Spleen (tissue), 11 donors: ENCODE data around the gene GAS7. TPM values are rescaled to one million over a fixed set of nuclear protein-coding genes. Genes with fewer than 3 reads are reported as not detected.

Source experiments
- DNase-seq: peaks from one replicate; pipeline ENCODE4 v3.0.0-alpha.2; 2020
- H3K27ac ChIP-seq, 8 donors: fragments of 200-600 bp; sonication (generic) in 7 of 8; 1 replicate in 4 of 8; 2 replicates in 4 of 8; pipeline versions ENCODE4 v1.5.0 to v1.8.0; 2016 to 2021; ENCODE audit warnings: inconsistent platforms in 4 of 8, mild to moderate bottlenecking in 4 of 8, moderate library complexity in 1 of 8
- H3K27me3 ChIP-seq, 7 donors: fragments of 200-600 bp; sonication (generic) in 6 of 7; replicated peaks in 1 of 7; 1 replicate in 4 of 7; 2 replicates in 3 of 7; pipeline versions ENCODE4 v1.5.0 to v1.8.0; 2016 to 2021; ENCODE audit warnings: inconsistent platforms in 3 of 7, mild to moderate bottlenecking in 1 of 7
- H3K36me3 ChIP-seq, 6 donors: fragments of 200-600 bp; sonication (generic) in 5 of 6; 1 replicate in 4 of 6; 2 replicates in 2 of 6; pipeline versions ENCODE4 v1.5.0 to v1.8.0; 2016 to 2021; ENCODE audit warnings: inconsistent platforms in 2 of 6
- H3K4me1 ChIP-seq, 6 donors: fragments of 200-600 bp; sonication (generic) in 5 of 6; 1 replicate in 3 of 6; 2 replicates in 3 of 6; pipeline versions ENCODE4 v1.5.0 to v1.8.0; 2016 to 2021; ENCODE audit warnings: inconsistent platforms in 3 of 6
- H3K4me3 ChIP-seq, 8 donors: fragments of 200-600 bp; sonication (generic) in 7 of 8; 1 replicate in 4 of 8; 2 replicates in 4 of 8; pipeline versions ENCODE4 v1.5.0 to v1.8.0; 2016 to 2021; ENCODE audit warnings: inconsistent platforms in 4 of 8, mild to moderate bottlenecking in 4 of 8, moderate library complexity in 2 of 8
- H3K9me3 ChIP-seq, 8 donors: fragments of 200-600 bp; sonication (generic) in 7 of 8; 1 replicate in 4 of 8; 2 replicates in 4 of 8; pipeline versions ENCODE4 v1.5.0 to v1.8.0; 2016 to 2021; ENCODE audit warnings: inconsistent platforms in 4 of 8
- CTCF ChIP-seq, 11 experiments: fragments of 200-600 bp in 7 of 11; fragments of 450-650 bp in 4 of 11; sonication (generic) in 4 of 11; IDR thresholded peaks in 8 of 11; conservative IDR thresholded peaks in 3 of 11; 1 replicate in 7 of 11; 2 replicates in 4 of 11; pipeline versions ENCODE4 v1.4.0 to v1.8.0; 2016 to 2021; ENCODE audit warnings: antibody characterized with exemption in 11 of 11, inconsistent platforms in 4 of 11, mild to moderate bottlenecking in 1 of 11
- POLR2A ChIP-seq, 3 donors: fragments of 450-650 bp; IDR thresholded peaks; one replicate each; pipeline ENCODE4 v1.5.1; 2017; ENCODE audit warnings: antibody characterized with exemption in 3 of 3, mild to moderate bottlenecking in 1 of 3
- POLR2AphosphoS5 ChIP-seq, 3 donors: sonication (generic); formaldehyde crosslinking; IDR thresholded peaks; one replicate each; pipeline ENCODE4 v1.5.1; 2017; ENCODE audit warnings: antibody characterized with exemption in 3 of 3
- WGBS, 5 donors: extraction: QIAGEN DNeasy Blood & Tissue Kit in 3 of 5; methylation state at CpG; one replicate each; pipeline versions ENCODE4 v1.1.5 to v1.1.7; 2013 to 2018; 5-methylcytosine and 5-hydroxymethylcytosine counted together
- intact Hi-C: fragments of 100-400 bp; cut with DNase I; formaldehyde crosslinking; loops from one replicate; pipeline ENCODE4 v1.15.0; 2023; ENCODE audit warnings: low total_unique reads
- polyA plus RNA-seq, 3 donors: library from polyadenylated mRNA; stranded (reverse); fragments of 200-250 nt; gene quantifications; one replicate each; pipeline ENCODE4 v1.2.1, GENCODE V29; 2013
- total RNA-seq, 7 donors: library from RNA; depleted of rRNA in 3 of 7; stranded (reverse); fragments of >200 nt in 3 of 7; fragmentation: NEBNext Ultra II Directional in 4 of 7; extraction: Animal tissue kit (Norgen Biotek cat#: 25700) in 4 of 7; gene quantifications; one replicate each; pipeline versions ENCODE4 v1.1.0 to v1.2.1, GENCODE V29; 2016 to 2021
- donor health status: healthy with polysubstance abuse.
- donor health status: DM: no; HTN: no; CAD: no; lungs with moderate emphysema.
- donor health status: DM: no; HTN: no; CAD: no.
- donor health status: Bipolar disorder and iron deficiency.
- donor health status: healthy.
- donor health status: DM: no; HTN: no; CAD: no.
- donor health status: DM: yes; HTN: yes; CAD: no.

Gene GAS7
- total and polyA plus RNA-seq, 10 donors, result 4.1 to 127 (median 60.9) TPM

- 37 to 60% (median 52%) methylated on average over 7 to 8 of the region's 8 CpGs for WGBS, 5 donors
- Histone ChIP-seq H3K36me3 (peaks cover 0 to 13% (median 0%) of the 10 kb centered on the region in 6 donors), H3K27me3 (no peaks in the 10 kb centered on the region), H3K4me1 (peaks cover 8 to 50% (median 23%) of the 10 kb centered on the region in 6 donors), H3K9me3 (peaks cover 0 to 4% (median 0%) of the 10 kb centered on the region in 8 donors), H3K27ac (peak overlapping the region in 2 of 8 donors; percentile 8 to 74), H3K4me3 (no peak overlapping the region)
- no peak for DNase-seq
- TF ChIP-seq POLR2A (IDR thresholded peaks at IDR 0.05) (no peak), POLR2AphosphoS5 (IDR thresholded peaks at IDR 0.05) (peak in 1 of 3 donors; percentile 15)
- intact Hi-C loops, result no loop called here
Measured at GRCh38 chr17:9985646-9986045, 212.8 kb downstream of the GAS7 start.

GRCh38 chr17:9984768-9985167 lies 213.6 kb downstream of the GAS7 start:
- intact Hi-C loops, result no loop called here

GRCh38 chr17:9982159-9982558 lies 216.2 kb downstream of the GAS7 start:
- Histone ChIP-seq H3K36me3 (peaks cover 0 to 41% (median 0%) of the 10 kb centered on the region in 6 donors), H3K4me3 (no peak overlapping the region), H3K27ac (peak overlapping the region in 1 of 8 donors; percentile 4), H3K27me3 (no peaks in the 10 kb centered on the region), H3K9me3 (no peaks in the 10 kb centered on the region), H3K4me1 (peaks cover 0 to 43% (median 8%) of the 10 kb centered on the region in 6 donors)
- peak in 2 of 11 experiments; percentile 17 to 27 for TF ChIP-seq CTCF (IDR thresholded peaks at IDR 0.05 in 8 of 11, conservative IDR thresholded peaks at IDR 0.05 in 3 of 11)
- no peak for TF ChIP-seq POLR2AphosphoS5 (IDR thresholded peaks at IDR 0.05)
- no peak for TF ChIP-seq POLR2A (IDR thresholded peaks at IDR 0.05)
- intact Hi-C loops, result no loop called here
- 71 to 92% (median 82%) methylated on average over 3 of the region's 3 CpGs for WGBS, 5 donors
- no peak for DNase-seq

More at GRCh38 chr17:9984768-9985167, 213.6 kb downstream of the GAS7 start:
- DNase-seq, result no peak
- WGBS, 5 donors, result 88 to 98% (median 91%) methylated on average over 9 of the region's 9 CpGs
- Histone ChIP-seq H3K4me1 (peaks cover 8 to 50% (median 23%) of the 10 kb centered on the region in 6 donors), H3K27me3 (no peaks in the 10 kb centered on the region), H3K4me3 (no peak overlapping the region), H3K27ac (no peak overlapping the region), H3K9me3 (peaks cover 0 to 3% (median 0%) of the 10 kb centered on the region in 8 donors), H3K36me3 (peaks cover 0 to 22% (median 0%) of the 10 kb centered on the region in 6 donors)
- no peak for TF ChIP-seq POLR2AphosphoS5 (IDR thresholded peaks at IDR 0.05)
- no peak for TF ChIP-seq POLR2A (IDR thresholded peaks at IDR 0.05)
- TF ChIP-seq CTCF (IDR thresholded peaks at IDR 0.05 in 8 of 11, conservative IDR thresholded peaks at IDR 0.05 in 3 of 11), result no peak

GRCh38 chr17:9981344-9981915 lies 217.0 kb downstream of the GAS7 start:
- Histone ChIP-seq H3K27me3 (no peaks in the 10 kb centered on the region), H3K4me3 (no peak overlapping the region), H3K36me3 (peaks cover 0 to 41% (median 0%) of the 10 kb centered on the region in 6 donors), H3K27ac (no peak overlapping the region), H3K4me1 (peaks cover 0 to 42% (median 4%) of the 10 kb centered on the region in 6 donors), H3K9me3 (no peaks in the 10 kb centered on the region)
- intact Hi-C loops, result no loop called here
- WGBS, 5 donors, result 83 to 92% (median 86%) methylated on average over 4 of the region's 4 CpGs
- TF ChIP-seq CTCF (IDR thresholded peaks at IDR 0.05 in 8 of 11, conservative IDR thresholded peaks at IDR 0.05 in 3 of 11) (no peak), POLR2A (IDR thresholded peaks at IDR 0.05) (no peak), POLR2AphosphoS5 (IDR thresholded peaks at IDR 0.05) (no peak)
- no peak for DNase-seq
